Measurements from ENCODE around the gene TMEM151A.

TMEM151A gene

DNA sequence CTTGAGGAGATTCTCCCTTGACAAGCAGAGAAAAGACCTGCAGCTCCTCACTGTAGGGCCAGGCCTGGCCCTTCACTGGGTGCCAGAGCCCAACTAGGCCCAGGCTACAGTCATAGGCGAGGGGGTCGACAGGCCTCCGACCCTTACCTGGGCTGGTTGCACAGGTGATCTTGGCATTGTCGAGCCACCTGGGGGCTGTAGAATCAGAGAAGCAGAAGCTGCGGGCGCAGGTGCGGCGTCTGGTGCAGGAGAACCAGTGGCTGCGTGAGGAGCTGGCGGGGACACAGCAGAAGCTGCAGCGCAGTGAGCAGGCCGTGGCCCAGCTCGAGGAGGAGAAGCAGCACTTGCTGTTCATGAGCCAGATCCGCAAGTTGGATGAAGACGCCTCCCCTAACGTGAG is 30.1 kb upstream of the TMEM151A start:
- Histone ChIP-seq H3K27ac (no peak overlapping the region), H3K4me3 (ENCODE audit: low read depth, low read length) (no peak overlapping the region), H3K27me3 (replicated peaks) (no peaks in the 10 kb centered on the region), H3K36me3 (replicated peaks) (peaks cover 25% of the 10 kb centered on the region)
- TF ChIP-seq, protein P1, sequence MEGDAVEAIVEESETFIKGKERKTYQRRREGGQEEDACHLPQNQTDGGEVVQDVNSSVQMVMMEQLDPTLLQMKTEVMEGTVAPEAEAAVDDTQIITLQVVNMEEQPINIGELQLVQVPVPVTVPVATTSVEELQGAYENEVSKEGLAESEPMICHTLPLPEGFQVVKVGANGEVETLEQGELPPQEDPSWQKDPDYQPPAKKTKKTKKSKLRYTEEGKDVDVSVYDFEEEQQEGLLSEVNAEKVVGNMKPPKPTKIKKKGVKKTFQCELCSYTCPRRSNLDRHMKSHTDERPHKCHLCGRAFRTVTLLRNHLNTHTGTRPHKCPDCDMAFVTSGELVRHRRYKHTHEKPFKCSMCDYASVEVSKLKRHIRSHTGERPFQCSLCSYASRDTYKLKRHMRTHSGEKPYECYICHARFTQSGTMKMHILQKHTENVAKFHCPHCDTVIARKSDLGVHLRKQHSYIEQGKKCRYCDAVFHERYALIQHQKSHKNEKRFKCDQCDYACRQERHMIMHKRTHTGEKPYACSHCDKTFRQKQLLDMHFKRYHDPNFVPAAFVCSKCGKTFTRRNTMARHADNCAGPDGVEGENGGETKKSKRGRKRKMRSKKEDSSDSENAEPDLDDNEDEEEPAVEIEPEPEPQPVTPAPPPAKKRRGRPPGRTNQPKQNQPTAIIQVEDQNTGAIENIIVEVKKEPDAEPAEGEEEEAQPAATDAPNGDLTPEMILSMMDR (IDR thresholded peaks at IDR 0.05; ENCODE audit: low read depth, low read length, missing control alignments): no peak
- in situ Hi-C loops (cut with HindIII; ENCODE audit: low pct_ligation_motif_present, low sequenced_read_pairs): no loop called here
- no peak for DNase-seq

DNA sequence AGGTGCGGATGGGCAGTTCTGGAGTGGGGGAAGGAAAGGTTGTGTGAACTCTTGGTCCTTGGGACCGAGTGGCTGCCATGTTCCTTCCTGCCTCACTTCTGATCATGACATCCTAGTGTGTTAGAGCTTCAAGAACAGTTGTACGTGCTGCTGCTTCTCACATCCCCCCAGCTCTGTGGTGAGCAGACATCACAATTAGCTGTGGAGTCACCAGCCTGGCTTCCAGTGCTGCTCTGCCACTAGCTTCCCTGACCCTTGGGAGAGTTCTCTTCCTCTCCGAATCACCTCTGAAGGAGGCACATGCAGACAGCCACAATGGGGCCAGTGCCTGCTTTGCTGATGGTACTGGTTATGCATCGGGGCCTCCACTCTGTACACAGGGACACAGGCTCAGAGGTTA is 29.5 kb upstream of the TMEM151A start:
- Histone ChIP-seq H3K4me3 (ENCODE audit: low read depth, low read length) (no peak overlapping the region), H3K27ac (no peak overlapping the region), H3K36me3 (replicated peaks) (peaks cover 25% of the 10 kb centered on the region), H3K27me3 (replicated peaks) (no peaks in the 10 kb centered on the region)
- TF ChIP-seq, protein P1 (IDR thresholded peaks at IDR 0.05; ENCODE audit: low read depth, low read length, missing control alignments): no peak
- in situ Hi-C loops (cut with HindIII; ENCODE audit: low pct_ligation_motif_present, low sequenced_read_pairs): no loop called here
- DNase-seq: no peak

DNA sequence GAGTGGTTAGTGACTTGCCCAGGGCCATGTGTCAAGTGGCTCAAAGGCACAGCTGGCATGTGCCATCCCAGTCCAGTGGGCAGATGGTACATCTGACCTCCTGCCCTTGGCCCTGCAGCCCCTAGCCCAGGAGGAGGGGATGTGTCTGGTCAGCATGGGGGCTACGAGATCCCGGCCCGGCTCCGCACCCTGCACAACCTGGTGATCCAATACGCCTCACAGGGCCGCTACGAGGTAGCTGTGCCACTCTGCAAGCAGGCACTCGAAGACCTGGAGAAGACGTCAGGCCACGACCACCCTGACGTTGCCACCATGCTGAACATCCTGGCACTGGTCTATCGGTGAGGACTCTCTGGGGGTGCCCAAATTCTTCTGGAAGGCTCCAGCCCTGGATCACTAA is 29.0 kb upstream of the TMEM151A start:
- Histone ChIP-seq H3K27me3 (replicated peaks) (no peaks in the 10 kb centered on the region), H3K27ac (no peak overlapping the region), H3K36me3 (replicated peaks) (peaks cover 25% of the 10 kb centered on the region), H3K4me3 (ENCODE audit: low read depth, low read length) (no peak overlapping the region)
- in situ Hi-C loops (cut with HindIII; ENCODE audit: low pct_ligation_motif_present, low sequenced_read_pairs): no loop called here
- DNase-seq: no peak
- TF ChIP-seq, protein P1 (IDR thresholded peaks at IDR 0.05; ENCODE audit: low read depth, low read length, missing control alignments): no peak

DNA sequence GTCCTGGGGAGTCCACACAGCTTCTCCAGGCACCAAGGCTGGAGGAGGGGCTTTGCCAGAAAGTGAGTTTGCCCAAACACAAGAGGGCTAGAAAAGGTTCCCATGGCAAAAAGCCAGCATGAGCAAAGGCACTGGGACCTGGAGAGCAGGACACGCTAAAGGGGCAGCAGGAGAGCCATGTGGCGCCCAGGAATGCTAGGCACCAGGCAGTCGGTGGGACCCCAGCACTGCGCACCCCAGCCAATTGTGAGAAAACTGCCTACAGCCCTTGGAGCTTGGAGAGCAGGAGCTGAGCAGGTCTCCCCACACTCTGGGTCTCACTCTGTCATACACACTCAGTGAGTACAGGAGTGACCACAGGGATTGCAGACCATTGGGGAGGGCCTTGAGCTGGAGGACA is 28.5 kb upstream of the TMEM151A start:
- no peak for DNase-seq
- peaks cover 25% of the 10 kb centered on the region for H3K36me3 ChIP-seq (replicated peaks)
- in situ Hi-C loops (cut with HindIII; ENCODE audit: low pct_ligation_motif_present, low sequenced_read_pairs): no loop called here
- H3K4me3 ChIP-seq (ENCODE audit: low read depth, low read length): no peak overlapping the region
- H3K27me3 ChIP-seq (replicated peaks): no peaks in the 10 kb centered on the region
- TF ChIP-seq, protein P1 (IDR thresholded peaks at IDR 0.05; ENCODE audit: low read depth, low read length, missing control alignments): no peak
- H3K27ac ChIP-seq: no peak overlapping the region

DNA sequence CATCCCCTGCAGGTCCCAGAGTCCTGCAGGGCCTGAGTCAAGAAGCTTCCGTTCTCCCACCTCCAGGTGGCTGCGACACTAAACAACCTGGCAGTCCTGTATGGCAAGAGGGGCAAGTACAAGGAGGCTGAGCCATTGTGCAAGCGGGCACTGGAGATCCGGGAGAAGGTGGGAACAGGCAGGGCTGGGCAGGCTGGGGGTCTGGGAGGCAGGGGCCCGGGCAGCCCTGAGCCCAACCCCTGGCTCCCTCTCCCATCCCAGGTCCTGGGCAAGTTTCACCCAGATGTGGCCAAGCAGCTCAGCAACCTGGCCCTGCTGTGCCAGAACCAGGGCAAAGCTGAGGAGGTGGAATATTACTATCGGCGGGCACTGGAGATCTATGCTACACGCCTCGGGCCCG is 27.9 kb upstream of the TMEM151A start:
- no peak overlapping the region for H3K4me3 ChIP-seq (ENCODE audit: low read depth, low read length)
- in situ Hi-C loops (cut with HindIII; ENCODE audit: low pct_ligation_motif_present, low sequenced_read_pairs): no loop called here
- no peak for DNase-seq
- no peaks in the 10 kb centered on the region for H3K27me3 ChIP-seq (replicated peaks)
- TF ChIP-seq, protein P1 (IDR thresholded peaks at IDR 0.05; ENCODE audit: low read depth, low read length, missing control alignments): no peak
- peaks cover 25% of the 10 kb centered on the region for H3K36me3 ChIP-seq (replicated peaks)
- H3K27ac ChIP-seq: no peak overlapping the region

DNA sequence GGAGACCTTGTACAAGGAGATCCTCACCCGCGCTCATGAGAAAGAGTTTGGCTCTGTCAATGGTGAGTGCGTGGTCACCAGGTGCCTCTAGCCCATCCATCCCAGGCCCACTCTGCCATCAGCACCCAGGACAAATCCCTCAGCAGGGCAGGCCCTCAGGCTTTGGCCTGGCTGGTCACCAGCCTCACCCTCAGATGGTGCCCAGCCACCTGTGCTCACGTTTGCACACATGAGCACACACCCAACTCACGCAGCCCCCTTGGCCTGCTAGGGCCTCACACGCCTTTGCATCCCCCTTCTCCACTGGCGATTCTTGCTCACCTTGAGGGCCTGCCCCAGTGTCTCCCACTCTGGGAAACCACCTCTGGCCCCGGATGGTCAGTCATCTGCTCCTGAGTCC is 27.3 kb upstream of the TMEM151A start:
- in situ Hi-C loops (cut with HindIII; ENCODE audit: low pct_ligation_motif_present, low sequenced_read_pairs): no loop called here
- peaks cover 25% of the 10 kb centered on the region for H3K36me3 ChIP-seq (replicated peaks)
- no peak for DNase-seq

More for the DNA sequence above, 27.3 kb upstream of the TMEM151A start:
- no peak overlapping the region for H3K27ac ChIP-seq
- no peak overlapping the region for H3K4me3 ChIP-seq (ENCODE audit: low read depth, low read length)
- TF ChIP-seq, protein P1 (IDR thresholded peaks at IDR 0.05; ENCODE audit: low read depth, low read length, missing control alignments): no peak
- H3K27me3 ChIP-seq (replicated peaks): no peaks in the 10 kb centered on the region
